Midbrain (tissue), 1 donor: ENCODE data around the gene IER5.
A peak's percentile ranks its signal among the peaks of the same experiment; 100 is the strongest.

Experiments
- DNase-seq: peaks from one replicate; lab custom pipeline; 2025; lab: John Stamatoyannopoulos, UW

Gene IER5

GRCh38 chr1:181077576-181078242 is 10.8 kb upstream of the IER5 start:
- no peak for DNase-seq

- no peak for DNase-seq
These were observed 9.1 kb upstream of the IER5 start for GRCh38 chr1:181079382-181079781.

GRCh38 chr1:181079920-181080319 is 8.6 kb upstream of the IER5 start:
- no peak for DNase-seq

- no peak for DNase-seq
These were observed 7.9 kb upstream of the IER5 start for GRCh38 chr1:181080556-181080955.

GRCh38 chr1:181081395-181081794 is 7.1 kb upstream of the IER5 start:
- no peak for DNase-seq

GRCh38 chr1:181083842-181084605 is 4.5 kb upstream of the IER5 start:
- DNase-seq, result peak; percentile 26

GRCh38 chr1:181084606-181084969 is 3.9 kb upstream of the IER5 start:
- no peak for DNase-seq

- no peak for DNase-seq
These were observed 2.4 kb upstream of the IER5 start for GRCh38 chr1:181086091-181086490.

GRCh38 chr1:181086926-181087325 is 1.6 kb upstream of the IER5 start:
- no peak for DNase-seq

GRCh38 chr1:181087400-181087901 is 1.0 kb upstream of the IER5 start:
- no peak for DNase-seq

GRCh38 chr1:181089017-181089675 is 646 bp downstream of the IER5 start:
- DNase-seq, result no peak

GRCh38 chr1:181089676-181090544 is 1.4 kb downstream of the IER5 start:
- DNase-seq, result peak; percentile 64

- DNase-seq, result no peak
These were observed 2.2 kb downstream of the IER5 start for GRCh38 chr1:181090641-181091126.

- DNase-seq, result no peak
These were observed 3.0 kb downstream of the IER5 start for GRCh38 chr1:181091309-181092040.

- no peak for DNase-seq
These were observed 3.6 kb downstream of the IER5 start for GRCh38 chr1:181092056-181092455.

GRCh38 chr1:181092883-181093458 is 4.5 kb downstream of the IER5 start:
- DNase-seq, result no peak

- DNase-seq, result no peak
These were observed 6.1 kb downstream of the IER5 start for GRCh38 chr1:181094416-181095212.

GRCh38 chr1:181095260-181095659 is 6.8 kb downstream of the IER5 start:
- no peak for DNase-seq

- DNase-seq, result no peak
These were observed 7.3 kb downstream of the IER5 start for GRCh38 chr1:181095763-181096184.

GRCh38 chr1:181097242-181097641 is 8.7 kb downstream of the IER5 start:
- DNase-seq, result no peak
